GM18868 (cell line): Measurements from ENCODE around the gene RBMS3.
"Not testable (repeated sequence)": the region's sequence is repeated elsewhere in the genome, so short reads cannot be mapped to it uniquely, and the experiment has no call there.

Source experiments
- ATAC-seq: cut with Tn5 transposase; IDR thresholded peaks from one replicate; pipeline ENCODE4 v1.9.1; 2021; ENCODE audit warnings: mild to moderate bottlenecking, moderate library complexity; ENCODE audit not compliant: unreplicated experiment

Gene RBMS3

DNA sequence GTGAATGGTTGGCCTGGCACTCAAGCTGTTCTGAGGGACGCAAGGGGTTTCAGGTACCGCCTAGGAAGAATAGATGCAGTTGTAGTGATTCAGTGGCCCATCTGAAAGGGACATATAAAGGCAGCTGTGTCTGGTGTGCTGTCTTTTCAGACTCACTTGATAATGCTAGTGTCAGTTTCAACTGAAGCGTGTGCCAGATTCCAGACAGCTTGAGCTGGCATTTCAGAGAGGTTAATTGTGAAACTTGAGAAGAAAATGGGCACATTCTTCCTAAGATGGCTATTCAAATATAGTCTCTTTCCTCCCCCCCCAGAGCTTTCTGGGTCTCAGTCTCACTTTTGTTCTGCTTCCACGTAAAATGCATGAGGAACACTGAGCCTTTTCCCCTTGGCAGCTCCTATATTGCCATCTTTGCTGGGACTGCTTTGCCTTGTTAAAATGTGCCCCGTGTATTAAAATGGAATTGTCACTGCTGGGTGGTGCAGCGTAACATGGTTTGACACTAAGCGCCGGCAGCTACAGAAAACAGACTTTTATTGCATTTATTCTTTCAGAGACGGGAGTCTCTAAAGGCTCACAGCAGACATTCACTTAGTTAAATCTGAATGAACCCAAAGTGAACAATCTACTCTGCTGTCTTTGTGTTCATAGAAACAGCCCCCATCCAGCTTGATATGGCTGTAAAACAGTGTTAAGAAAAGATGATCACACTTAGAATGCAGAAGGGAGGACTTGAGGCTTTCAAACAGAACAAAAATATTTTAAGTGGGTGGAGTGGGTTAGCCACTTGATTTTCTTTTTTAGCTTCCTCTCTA lies 478.7 kb downstream of the RBMS3 start:
- no peak for ATAC-seq

DNA sequence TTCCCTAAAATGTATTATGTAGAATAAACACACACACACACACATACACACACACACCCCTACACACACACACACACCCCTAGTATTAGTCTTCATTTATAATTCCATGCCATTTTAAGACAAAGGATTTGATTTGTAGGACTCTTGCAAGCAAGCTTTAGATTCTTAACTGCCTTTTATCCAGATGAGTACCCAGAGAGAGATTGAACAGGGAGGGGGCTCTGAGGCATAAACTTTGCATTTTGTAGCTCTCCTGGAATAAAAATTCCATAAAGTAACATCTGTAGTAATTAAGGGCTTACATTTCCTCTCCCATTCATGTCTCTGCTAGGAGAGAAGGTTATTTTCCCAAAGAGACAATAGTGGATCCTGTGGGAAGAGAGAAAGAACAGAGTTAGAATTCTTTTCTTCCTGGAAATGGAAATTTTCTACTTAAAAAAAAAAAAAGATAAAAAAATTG lies 479.4 kb downstream of the RBMS3 start:
- ATAC-seq, result no peak

DNA sequence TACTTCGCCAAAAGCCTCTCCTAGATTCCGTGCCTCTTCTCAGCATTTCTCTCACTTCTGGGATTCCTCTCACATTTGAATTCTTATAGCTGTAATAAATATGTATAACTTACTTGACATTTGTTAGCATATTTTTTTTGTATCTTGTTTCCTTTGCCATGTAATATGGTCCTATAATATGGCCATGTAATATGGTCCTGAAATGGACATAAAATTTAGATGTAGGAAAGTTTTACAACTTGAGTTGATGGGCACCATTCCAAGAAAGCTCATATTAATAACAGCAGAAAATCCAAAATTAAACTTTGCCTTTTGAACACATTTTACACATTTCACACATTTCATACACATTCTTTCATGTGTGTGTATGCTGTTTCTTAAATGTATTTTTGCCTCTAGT lies 480.6 kb downstream of the RBMS3 start:
- ATAC-seq, result no peak

DNA sequence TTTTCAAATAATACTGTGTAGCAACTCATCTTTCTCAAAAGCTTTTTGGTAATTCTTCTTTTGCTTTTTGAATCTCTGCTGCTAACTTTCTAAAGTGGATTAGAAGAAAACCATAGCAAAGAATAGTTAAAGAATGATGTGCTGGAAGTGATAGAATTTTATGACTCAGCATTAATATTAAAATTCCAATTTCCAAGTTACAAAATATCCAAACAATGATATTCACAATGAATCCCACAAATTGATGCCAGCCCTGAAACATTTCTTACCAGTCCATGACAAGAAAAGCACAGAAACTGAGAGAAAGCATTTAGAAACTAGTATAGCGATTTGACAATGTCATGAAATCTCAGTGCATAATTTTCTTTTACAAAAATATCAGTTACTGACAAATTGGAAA lies 482.2 kb downstream of the RBMS3 start:
- no peak for ATAC-seq

DNA sequence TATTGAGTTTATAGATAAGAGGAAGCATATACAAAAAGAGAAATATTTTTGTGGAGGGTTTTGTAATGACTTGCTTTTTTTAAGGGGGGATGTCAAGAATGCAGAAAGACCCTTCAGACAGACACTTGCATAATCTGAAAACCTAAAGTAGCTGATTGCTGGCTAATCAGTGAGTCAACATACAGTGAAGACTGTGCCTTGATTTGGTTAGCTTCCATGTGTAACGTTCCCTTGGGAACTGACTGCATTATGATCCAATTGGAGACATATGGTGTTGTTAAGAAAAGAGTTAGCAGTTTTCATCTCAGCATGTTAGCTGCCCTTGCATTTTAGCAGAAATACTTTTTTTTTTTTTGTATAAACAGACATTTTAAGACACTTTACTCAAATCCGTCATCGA lies 483.2 kb downstream of the RBMS3 start:
- no peak for ATAC-seq

DNA sequence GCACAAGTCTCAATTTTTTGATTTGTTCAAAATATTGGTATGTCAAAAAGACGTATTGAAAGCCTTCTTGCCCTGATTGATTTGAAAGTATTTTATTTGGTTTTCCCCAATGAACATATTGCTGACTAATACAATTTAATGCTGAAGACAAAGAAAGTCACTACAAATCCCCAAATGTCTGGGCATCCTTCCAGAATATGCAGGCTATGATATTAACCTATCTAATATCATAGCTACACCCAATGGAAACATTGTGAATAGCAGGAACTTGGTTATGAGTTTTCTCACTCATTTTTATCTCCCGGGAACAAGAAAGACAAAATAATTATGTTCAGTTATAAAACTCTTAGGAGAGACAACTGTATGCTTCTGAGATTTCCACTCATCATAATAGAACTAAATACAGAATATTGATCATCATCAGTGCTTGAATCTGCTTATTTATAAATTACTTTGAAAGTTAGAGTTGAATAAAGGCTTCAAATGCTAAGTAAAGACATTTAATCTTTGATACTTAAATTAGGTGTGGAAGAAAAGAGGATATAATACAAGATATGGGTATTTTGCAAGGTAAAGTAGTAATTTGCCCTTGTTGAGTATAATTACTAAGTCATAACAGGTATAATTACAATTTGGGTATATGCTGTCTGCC lies 483.9 kb downstream of the RBMS3 start:
- ATAC-seq, result peak; percentile 37

DNA sequence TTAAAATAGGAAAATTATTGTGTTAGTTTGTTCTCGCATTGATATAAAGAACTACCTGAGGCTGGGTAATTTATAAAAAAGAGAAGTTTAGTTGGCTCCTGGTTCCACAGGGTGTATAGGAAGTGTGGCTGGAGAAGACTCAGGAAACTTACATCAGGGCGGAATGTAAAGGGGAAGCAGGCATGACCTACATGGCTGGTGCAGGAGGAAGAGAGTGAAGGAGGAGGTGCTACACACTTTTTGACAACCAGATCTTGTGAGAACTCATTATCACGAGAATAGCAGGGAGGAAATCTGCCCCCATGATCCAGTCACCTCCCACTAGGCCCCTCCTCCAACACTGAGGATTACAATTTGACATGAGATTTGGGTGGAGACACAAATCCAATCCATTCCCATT lies 490.7 kb downstream of the RBMS3 start:
- no peak for ATAC-seq

DNA sequence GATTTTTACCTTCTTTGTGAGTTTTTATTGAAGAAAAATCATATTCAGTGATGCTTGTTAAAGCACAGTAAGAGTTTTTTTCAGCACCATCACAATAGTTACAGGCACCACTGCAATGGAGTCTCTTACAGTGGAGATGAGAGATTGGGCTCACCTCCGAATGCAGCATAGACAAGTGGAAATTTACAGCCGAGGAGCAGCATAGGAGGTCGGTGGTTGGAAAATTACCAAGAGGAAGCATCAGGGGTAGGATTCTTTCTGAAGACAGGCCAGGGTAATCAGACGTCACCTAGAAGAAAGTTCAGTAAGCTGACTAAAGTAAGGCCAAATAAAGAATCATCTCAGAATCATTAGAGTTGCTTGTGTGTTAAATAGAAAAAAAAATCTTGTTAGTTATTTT lies 491.6 kb downstream of the RBMS3 start:
- ATAC-seq, result no peak

DNA sequence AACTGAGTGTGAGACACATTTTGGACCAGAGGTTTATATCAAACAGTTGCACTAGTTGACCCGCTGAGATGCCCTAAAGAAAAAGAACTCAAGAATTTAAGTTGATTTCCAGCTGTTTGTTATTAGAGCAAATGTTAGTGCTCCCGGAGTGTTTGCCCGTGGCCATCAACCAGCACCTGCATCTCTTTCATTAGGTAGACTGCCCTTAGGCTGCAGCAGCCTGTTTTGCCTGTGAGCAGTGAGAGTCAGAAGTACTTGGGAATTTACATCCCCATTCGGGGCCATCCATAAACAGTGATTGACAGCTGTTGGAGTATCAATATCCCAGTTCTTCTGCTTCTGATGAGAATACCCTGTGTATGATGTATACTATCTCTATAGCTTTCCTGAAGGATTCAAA lies 492.6 kb downstream of the RBMS3 start:
- ATAC-seq, result no peak

DNA sequence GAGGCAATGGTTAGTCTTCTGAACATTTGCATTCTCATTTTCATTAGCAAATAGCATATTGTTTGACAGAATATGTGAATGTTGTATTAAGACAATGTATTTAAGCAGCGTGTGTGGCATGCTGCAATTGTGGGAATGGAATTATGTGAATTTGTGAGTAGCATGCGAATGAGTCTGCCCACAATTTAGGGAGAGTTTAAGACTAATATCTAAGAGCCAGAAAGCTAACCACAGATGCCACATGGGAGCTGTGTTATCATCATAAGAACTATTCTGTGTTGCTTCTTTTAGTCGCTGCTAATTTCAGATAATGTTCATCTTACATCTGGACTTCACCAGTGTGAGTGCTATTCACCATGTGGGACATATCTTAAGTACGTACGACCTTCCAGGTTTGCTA lies 494.5 kb downstream of the RBMS3 start:
- no peak for ATAC-seq

DNA sequence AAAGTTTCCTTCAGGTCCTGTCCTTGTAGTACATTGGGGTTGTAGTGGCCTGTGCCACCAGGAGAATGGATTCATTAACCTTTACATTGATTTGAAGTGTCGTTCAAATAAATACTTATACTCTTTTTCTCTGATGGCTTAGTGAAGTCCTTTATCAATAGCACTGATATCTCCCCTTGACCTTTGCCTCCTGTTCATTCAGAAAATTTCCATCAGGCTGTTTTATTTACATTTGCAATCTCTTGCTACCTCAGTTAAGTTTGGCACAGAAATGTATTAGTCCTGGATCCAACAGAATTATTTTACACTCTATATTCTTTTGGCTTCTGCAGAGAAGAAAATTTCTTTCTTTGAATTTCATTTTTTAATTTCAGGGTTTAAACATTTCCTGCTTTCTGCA lies 497.0 kb downstream of the RBMS3 start:
- ATAC-seq, result no peak

DNA sequence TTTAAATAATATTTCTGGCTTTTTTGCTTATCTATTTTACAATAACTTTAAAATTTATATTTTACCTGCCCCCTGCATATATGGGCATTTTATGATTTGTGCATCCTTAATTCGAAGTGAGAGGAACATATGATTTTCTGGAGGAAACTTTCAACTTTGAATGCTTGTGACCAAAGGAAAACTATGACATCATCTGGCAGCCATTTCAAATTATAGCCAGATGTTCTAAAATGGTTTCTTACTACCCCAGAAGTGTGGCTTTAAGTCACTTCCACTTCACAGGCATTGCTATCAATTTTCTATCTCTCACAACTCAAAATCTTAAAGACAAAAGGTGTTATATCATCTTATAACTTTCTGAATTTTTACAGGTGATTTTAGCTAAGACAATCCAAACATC lies 508.8 kb downstream of the RBMS3 start:
- ATAC-seq, result no peak

DNA sequence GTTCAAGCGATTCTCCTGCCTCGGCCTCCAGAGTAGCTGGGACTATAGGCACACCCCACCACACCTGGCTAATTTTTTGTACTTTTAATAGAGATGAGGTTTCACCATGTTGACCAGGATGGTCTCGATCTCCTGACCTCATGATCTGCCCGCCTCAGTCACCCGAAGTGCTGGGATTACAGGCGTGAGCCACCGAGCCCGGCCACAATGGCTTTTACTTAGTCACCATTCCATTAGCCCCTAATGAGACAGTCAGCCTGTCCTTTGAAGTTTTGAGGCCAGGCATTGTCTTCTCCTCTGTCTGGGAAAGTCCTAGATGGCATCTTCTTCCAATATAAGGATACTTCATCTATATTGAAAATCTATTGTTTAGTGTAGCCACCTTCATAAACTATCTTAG lies 515.9 kb downstream of the RBMS3 start:
- no peak for ATAC-seq

DNA sequence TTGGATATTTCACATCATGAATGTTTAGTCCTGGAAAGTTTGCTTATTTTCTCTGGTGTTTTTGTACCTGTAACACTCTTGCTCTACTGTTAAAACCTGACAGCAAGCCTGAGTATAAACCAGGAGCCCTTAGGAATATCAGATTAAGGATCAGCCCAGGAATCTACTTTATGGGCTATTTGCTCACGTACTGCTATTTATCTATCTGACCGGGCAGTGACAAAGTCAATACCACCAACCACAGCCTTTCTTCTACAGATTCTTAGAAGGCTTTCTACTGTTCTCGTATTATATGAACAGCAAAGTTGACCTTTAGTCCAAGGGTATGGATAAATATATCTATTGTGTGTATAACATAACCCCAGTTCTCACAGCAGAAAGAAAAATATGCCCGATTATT lies 521.2 kb downstream of the RBMS3 start:
- no peak for ATAC-seq

DNA sequence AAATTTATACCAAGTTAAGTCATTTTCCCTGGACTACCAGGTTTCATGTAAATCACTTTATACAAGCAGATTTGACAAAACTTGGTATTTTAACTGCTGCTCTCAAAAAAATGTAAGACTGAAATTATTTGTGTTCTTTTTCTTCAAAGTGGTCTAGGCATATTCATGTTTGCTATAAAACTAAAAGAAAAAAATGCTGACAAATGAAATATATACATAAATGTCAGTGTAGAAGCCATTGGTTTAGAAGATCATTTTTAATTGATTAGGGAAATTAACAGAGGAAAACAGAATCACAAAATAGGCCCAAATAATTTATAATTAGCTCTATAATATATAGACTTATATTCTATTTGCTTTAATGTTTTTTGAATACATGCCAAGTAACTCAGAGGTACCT lies 523.2 kb downstream of the RBMS3 start:
- ATAC-seq, result no peak

DNA sequence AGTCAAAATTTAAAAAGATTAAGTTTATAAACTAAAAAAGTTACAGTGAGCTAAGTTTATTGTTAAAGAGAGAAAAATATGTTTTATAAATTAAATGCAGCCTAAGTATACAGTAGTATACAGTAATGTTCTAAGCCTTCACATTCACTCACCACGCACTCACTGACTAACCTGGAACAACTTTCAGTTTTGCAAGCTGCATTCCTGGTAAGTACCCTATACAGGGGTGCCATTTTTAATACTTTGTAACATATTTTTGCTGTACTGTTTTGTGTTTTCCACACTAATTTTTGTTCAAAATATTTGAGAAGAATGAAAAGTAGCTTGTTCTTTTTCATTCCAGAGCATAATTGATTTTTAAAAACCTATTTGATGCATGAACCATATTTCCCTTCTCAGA lies 524.9 kb downstream of the RBMS3 start:
- no peak for ATAC-seq

DNA sequence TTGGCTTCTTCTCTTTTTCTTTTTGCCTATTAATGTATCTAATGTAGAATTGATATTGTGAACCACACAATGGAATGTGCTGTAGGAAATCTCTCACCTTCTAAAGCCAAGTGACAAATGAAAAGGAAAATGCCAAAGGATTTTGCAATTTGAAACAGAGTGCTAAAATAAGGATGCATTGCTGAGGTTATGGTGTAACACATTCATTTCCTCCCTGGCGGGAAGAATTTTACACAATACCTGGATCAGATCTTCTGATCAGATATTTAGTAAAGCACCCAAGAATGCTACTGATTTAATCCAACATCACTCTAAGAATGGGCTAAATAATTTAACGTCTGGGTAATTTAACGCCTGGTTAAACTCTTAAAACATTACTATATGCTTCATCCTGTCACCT lies 527.5 kb downstream of the RBMS3 start:
- ATAC-seq, result not testable (repeated sequence)

DNA sequence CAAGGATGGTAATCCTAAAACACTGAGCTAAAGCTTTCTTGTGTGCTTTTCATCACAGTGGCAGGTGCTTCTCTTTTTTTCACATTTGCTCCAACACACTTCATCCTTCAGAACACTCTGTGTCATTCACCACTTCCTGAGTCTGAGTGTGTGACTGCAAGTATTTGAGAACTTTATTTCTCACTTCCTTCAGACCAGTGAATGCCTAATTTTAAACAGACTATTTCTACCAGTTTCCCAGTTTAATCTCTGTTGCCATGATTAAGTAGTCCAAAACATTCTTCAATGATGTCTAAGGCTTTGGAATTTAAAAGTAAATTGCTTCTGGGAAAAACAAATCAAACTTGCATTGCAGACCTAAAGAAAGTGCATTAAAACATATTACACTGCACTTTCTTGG lies 541.2 kb downstream of the RBMS3 start:
- ATAC-seq, result no peak

DNA sequence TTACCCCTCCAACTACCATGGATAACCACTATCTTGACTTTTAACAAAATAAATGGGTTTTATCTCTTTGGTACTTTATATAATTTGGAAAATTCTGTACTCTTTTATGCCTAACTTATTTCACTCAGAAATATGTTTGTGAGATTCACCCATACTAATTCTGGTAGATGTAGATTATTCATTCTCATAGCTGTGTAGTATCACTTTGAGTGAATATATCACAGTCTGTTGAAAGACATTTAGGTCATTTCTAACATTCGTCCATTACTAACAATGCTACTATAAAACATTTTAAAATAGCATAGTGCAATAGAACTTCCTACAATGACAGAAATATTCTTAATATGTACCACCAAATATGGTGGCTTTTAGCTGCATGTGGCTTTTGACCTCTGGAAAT lies 542.4 kb downstream of the RBMS3 start:
- peak; percentile 50 for ATAC-seq

DNA sequence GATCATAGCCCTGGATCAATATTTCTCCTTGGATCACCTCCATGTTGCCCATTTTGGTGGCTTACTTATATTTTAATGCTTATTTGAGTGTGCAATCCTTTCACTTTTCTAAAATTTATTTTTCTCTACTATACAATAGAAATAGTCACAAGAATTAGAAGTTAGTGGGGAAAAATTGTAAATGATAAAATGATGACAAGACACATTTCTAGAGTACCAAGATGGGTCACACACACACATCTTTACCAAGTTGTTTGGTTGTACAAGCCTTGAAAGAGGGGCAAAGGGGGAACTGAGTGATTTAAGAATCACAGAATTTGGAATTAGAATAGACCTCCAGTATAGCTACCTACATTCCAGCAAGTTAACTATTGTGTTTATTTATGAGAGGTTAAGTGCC lies 545.8 kb downstream of the RBMS3 start:
- no peak for ATAC-seq

DNA sequence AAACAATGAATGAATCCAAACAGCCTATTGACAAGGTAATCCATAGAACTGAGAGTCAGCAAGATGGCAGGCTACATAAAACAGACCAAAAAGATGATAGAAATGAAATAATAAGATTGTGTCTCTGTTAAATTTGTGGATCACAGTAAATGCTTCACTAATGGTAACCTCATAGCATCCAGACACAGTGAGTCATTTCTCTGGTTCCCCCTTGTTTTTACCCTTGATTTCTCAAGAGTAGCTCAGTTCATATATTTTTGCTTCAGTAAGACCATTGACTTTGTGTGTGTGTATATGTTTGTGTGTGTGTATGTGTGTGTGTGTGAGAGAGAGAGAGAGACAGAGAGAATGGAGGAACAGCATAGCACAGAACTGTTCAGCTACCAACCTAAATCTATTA lies 546.9 kb downstream of the RBMS3 start:
- ATAC-seq, result no peak

DNA sequence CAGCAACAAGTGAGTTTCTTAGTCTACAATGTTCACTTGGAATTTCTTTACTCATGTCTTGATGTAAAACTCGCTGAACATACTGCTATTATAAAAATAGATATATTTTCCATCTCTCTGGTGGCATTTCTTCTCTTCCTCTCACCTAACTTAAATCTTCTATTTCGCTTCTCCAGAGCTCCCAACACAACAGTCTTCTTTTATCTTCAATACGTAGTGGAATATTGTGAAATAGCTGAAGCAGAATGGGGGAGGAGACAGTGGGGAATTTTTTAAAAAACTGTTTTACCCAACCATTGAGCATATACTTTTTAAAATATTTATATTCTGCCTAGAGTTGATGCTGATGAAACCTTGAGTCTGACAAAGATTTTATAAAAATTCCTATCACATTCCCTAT lies 548.5 kb downstream of the RBMS3 start:
- ATAC-seq, result no peak

DNA sequence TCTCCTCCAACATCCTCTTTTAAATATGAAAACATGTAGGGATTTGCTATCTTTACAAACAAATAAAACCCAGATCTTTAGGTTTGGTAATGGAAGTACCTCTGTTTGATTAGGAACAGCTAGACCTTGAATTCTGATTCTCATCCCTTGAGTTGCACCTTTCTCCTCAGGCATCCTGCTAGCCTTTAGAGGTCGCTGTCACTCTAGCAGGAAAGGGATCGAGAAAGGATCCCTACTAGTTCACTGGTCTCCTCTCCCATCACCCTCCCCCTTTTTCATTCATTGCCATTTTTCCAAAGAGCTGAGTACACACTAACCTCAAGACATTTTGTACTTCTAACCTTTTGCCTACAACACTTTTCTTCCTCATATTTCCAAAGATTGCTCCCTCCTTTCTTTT lies 569.8 kb downstream of the RBMS3 start:
- ATAC-seq, result no peak
